ENCODE results near the gene GPR35. TPM values are rescaled to one million over a fixed set of nuclear protein-coding genes. Genes with fewer than 3 reads are reported as not detected.

GPR35 gene
- total RNA-seq, 1 experiment from 2014 or later, result 2.4 TPM

DNA sequence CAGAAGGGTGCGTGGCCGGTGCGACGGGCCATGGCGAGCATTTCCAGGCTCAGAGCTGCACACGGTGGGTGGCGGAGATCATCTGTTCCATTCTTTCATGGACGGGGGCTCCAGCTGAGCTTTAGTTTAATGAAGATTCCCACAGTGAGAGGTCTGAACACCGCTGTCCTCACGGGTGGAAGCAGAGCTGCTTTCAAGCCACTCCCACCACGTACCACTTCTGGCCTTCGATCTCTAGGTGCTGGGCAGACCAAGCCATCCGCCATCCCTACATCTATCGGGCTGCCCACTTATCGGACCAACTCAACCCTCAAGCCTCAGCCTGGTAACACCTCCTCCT is 18.5 kb downstream of the GPR35 start:
- intact Hi-C loops (cut with micrococcal nuclease), result no loop called here
- Histone ChIP-seq H3K9ac (ENCODE audit: low read length) (no peak overlapping the region), H3K4me3 (ENCODE audit: low read length) (no peak overlapping the region), H3F3A (ENCODE audit: low read length, unreplicated experiment) (no peaks in the 10 kb centered on the region), H3K4me2 (ENCODE audit: low read length) (no peak overlapping the region), H3K36me3 (ENCODE audit: low read depth, low read length) (no peaks in the 10 kb centered on the region), H4K20me1 (ENCODE audit: low read length) (no peaks in the 10 kb centered on the region), H3K27ac (ENCODE audit: low read length) (no peak overlapping the region), H3K27me3 (ENCODE audit: low read length) (peaks cover 25% of the 10 kb centered on the region), H3K9me3 (ENCODE audit: low read length) (no peaks in the 10 kb centered on the region), H3K79me2 (ENCODE audit: low read length) (no peaks in the 10 kb centered on the region), H3K4me1 (ENCODE audit: insufficient read depth, low read length) (no peaks in the 10 kb centered on the region), H3K9me2 (replicated peaks; ENCODE audit: low read length) (no peaks in the 10 kb centered on the region), H2AFZ (ENCODE audit: low read length) (no peak overlapping the region)
- TF ChIP-seq EZH2phosphoT487 (IDR thresholded peaks at IDR 0.05; ENCODE audit: borderline replicate concordance, low read length) (no peak), EZH2 (IDR thresholded peaks at IDR 0.05; ENCODE audit: low read length, unreplicated experiment) (no peak)
- TF ChIP-seq, protein P1, sequence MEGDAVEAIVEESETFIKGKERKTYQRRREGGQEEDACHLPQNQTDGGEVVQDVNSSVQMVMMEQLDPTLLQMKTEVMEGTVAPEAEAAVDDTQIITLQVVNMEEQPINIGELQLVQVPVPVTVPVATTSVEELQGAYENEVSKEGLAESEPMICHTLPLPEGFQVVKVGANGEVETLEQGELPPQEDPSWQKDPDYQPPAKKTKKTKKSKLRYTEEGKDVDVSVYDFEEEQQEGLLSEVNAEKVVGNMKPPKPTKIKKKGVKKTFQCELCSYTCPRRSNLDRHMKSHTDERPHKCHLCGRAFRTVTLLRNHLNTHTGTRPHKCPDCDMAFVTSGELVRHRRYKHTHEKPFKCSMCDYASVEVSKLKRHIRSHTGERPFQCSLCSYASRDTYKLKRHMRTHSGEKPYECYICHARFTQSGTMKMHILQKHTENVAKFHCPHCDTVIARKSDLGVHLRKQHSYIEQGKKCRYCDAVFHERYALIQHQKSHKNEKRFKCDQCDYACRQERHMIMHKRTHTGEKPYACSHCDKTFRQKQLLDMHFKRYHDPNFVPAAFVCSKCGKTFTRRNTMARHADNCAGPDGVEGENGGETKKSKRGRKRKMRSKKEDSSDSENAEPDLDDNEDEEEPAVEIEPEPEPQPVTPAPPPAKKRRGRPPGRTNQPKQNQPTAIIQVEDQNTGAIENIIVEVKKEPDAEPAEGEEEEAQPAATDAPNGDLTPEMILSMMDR (conservative IDR thresholded peaks at IDR 0.05; ENCODE audit: low read depth, low read length), result no peak
- BruUV-seq (replicated peaks), result no TSS peak
- POLR2A ChIA-PET (ENCODE audit: unreplicated experiment), result no interaction called here
- CTCF ChIA-PET, result no interaction called here
- DNase-seq (no peak), ATAC-seq (no peak)

DNA sequence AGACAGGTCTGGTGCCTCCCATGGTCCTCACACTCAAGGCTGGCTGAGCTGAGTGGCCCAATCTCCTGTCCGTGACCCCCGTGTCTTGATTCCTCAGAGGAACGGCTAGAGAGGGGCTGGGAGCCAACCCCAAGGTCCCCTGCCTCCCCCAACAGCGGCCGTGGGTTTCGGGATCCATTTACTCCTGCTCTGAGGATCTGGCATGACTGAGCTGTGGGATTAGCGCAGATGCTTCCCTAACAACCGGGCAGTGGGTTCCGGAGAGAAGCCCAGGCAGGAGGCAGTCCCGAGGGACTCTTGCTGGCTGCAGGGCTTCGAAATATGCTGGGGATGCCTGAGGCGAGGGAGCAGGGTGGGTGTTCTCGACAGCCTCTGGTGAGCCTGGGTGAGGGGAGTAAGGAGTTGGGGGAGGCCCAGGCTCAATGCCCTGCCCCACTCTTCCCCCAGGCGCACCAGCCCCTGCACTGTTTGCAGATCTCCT is 18.9 kb downstream of the GPR35 start:
- intact Hi-C loops (cut with micrococcal nuclease), result no loop called here
- no peaks in the 10 kb centered on the region for H3K9me3 ChIP-seq (ENCODE audit: low read length)
- no TSS peak for BruUV-seq (replicated peaks)
- H3K4me1 ChIP-seq (ENCODE audit: insufficient read depth, low read length), result no peaks in the 10 kb centered on the region
- no peaks in the 10 kb centered on the region for H3F3A ChIP-seq (ENCODE audit: low read length, unreplicated experiment)
- TF ChIP-seq, protein P1 (conservative IDR thresholded peaks at IDR 0.05; ENCODE audit: low read depth, low read length), result no peak
- TF ChIP-seq EZH2phosphoT487 (IDR thresholded peaks at IDR 0.05; ENCODE audit: borderline replicate concordance, low read length), result no peak
- TF ChIP-seq EZH2 (IDR thresholded peaks at IDR 0.05; ENCODE audit: low read length, unreplicated experiment), result no peak
- no peak overlapping the region for H2AFZ ChIP-seq (ENCODE audit: low read length)
- H3K9me2 ChIP-seq (replicated peaks; ENCODE audit: low read length), result no peaks in the 10 kb centered on the region
- DNase-seq (no peak), ATAC-seq (no peak)
- CTCF ChIA-PET, result no interaction called here
- H4K20me1 ChIP-seq (ENCODE audit: low read length), result no peaks in the 10 kb centered on the region
- POLR2A ChIA-PET (ENCODE audit: unreplicated experiment), result no interaction called here
- no peaks in the 10 kb centered on the region for H3K36me3 ChIP-seq (ENCODE audit: low read depth, low read length)
- no peaks in the 10 kb centered on the region for H3K79me2 ChIP-seq (ENCODE audit: low read length)
- no peak overlapping the region for H3K4me3 ChIP-seq (ENCODE audit: low read length)
- no peak overlapping the region for H3K27ac ChIP-seq (ENCODE audit: low read length)
- H3K27me3 ChIP-seq (ENCODE audit: low read length), result peaks cover 28% of the 10 kb centered on the region
- H3K9ac ChIP-seq (ENCODE audit: low read length), result no peak overlapping the region
- H3K4me2 ChIP-seq (ENCODE audit: low read length), result no peak overlapping the region

DNA sequence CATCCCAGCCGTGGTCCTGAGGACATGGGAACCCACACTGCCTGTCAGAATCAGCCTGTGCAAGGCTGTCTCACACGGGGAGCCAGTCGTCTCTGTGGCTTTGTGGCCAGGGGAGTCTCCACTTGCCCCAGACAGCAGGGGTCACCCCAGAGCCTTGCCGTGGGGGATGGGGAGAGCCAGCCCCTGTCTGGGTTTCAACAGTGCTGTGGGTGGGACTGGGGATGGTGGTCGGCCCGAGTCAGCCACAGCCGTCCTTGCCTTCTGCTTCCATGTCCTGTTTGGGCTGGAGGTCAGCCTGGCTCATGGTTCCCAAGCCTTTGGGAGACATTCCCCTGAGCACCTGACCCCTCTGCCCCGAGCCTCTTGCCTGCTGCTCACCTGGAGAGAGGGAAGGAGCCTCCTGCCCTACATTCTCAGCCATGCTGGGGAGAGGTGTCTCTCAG is 19.6 kb downstream of the GPR35 start:
- Histone ChIP-seq H3K4me3 (ENCODE audit: low read length) (no peak overlapping the region), H3K4me2 (ENCODE audit: low read length) (no peak overlapping the region), H3K9me2 (replicated peaks; ENCODE audit: low read length) (no peaks in the 10 kb centered on the region), H3K36me3 (ENCODE audit: low read depth, low read length) (no peaks in the 10 kb centered on the region), H3K9me3 (ENCODE audit: low read length) (no peaks in the 10 kb centered on the region), H3F3A (ENCODE audit: low read length, unreplicated experiment) (no peaks in the 10 kb centered on the region), H3K79me2 (ENCODE audit: low read length) (no peaks in the 10 kb centered on the region), H3K27me3 (ENCODE audit: low read length) (peaks cover 29% of the 10 kb centered on the region), H2AFZ (ENCODE audit: low read length) (no peak overlapping the region), H4K20me1 (ENCODE audit: low read length) (no peaks in the 10 kb centered on the region), H3K27ac (ENCODE audit: low read length) (no peak overlapping the region), H3K4me1 (ENCODE audit: insufficient read depth, low read length) (no peaks in the 10 kb centered on the region), H3K9ac (ENCODE audit: low read length) (no peak overlapping the region)
- TF ChIP-seq EZH2 (IDR thresholded peaks at IDR 0.05; ENCODE audit: low read length, unreplicated experiment) (no peak), EZH2phosphoT487 (IDR thresholded peaks at IDR 0.05; ENCODE audit: borderline replicate concordance, low read length) (no peak)
- TF ChIP-seq, protein P1 (conservative IDR thresholded peaks at IDR 0.05; ENCODE audit: low read depth, low read length), result no peak
- ChIA-PET POLR2A (ENCODE audit: unreplicated experiment) (no interaction called here), CTCF (no interaction called here)
- DNase-seq, result no peak
- intact Hi-C loops (cut with micrococcal nuclease), result no loop called here
- ATAC-seq, result no peak
- no TSS peak for BruUV-seq (replicated peaks)

Data from PC-3 (cell line).